GM21825 (cell line): ENCODE measurements around the gene KIAA1671.
"Not testable (repeated sequence)": the region's sequence is repeated elsewhere in the genome, so short reads cannot be mapped to it uniquely, and the experiment has no call there.

Experiments used
- ATAC-seq: cut with Tn5 transposase; IDR thresholded peaks from one replicate; pipeline ENCODE4 v1.9.1; 2021; ENCODE audit warnings: mild to moderate bottlenecking, moderate library complexity; ENCODE audit not compliant: unreplicated experiment

The KIAA1671 gene

GRCh38 chr22:25212337-25212736 lies 259.8 kb downstream of the KIAA1671 start:
- ATAC-seq, result no peak

- ATAC-seq, result no peak
These were observed 260.7 kb downstream of the KIAA1671 start for GRCh38 chr22:25213221-25213620.

DNA sequence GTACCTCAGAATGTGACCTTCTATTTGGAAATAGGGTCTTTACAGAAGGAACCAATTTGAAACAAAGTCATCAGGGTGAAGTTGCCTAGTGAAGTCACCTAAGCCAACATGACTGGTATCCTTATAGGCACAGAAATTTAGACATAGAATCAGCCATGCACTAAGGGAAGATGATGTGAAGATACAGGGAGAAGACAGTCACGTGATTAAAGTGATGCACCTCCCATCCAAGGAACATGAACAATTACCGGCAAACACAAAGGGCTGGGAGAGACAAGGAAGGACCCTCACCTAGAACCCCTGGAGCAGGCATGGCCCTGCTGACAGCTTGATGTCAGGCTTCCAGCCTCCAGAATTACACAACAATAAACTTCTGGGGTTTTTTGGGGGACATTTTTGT lies 263.7 kb downstream of the KIAA1671 start:
- no peak for ATAC-seq

DNA sequence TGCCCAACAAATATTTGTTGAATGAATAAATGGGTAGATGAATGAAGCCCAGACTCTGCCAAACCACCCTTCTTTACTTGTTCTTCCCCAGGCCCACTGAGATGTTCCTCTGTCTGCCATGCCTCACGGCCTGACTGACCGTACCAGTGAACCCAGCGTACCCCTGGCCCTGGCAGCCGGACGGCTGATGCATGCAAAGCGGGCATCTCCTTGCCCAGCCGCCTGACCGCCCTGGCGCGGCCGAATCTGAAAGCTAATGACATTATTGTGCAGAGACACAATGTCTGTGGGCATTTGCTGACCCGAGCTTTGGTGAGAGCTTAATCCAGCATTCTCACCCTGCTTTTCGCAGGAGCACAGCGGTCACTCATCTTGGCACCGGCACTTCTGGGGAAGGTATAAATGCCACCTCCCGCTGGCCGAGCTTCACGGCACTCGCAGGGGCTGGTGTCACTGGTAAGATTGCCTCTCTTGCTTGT lies 266.7 kb downstream of the KIAA1671 start, which contains the start of gene CRYBB2:
TSS of gene CRYBB2 (plus strand) at position 429 of the 479 bp plus-strand sequence. CDS start 1,791 bp downstream, outside the sequence.
- ATAC-seq, result no peak

GRCh38 chr22:25219948-25220442 lies 267.5 kb downstream of the KIAA1671 start:
- ATAC-seq, result no peak

- no peak for ATAC-seq
These were observed 269.3 kb downstream of the KIAA1671 start for GRCh38 chr22:25221790-25222189.

GRCh38 chr22:25223269-25223850 lies 270.8 kb downstream of the KIAA1671 start:
- ATAC-seq, result no peak

- ATAC-seq, result no peak
These were observed 276.3 kb downstream of the KIAA1671 start for GRCh38 chr22:25228822-25229221.

GRCh38 chr22:25230760-25231159 lies 278.2 kb downstream of the KIAA1671 start:
- not testable (repeated sequence) for ATAC-seq

DNA sequence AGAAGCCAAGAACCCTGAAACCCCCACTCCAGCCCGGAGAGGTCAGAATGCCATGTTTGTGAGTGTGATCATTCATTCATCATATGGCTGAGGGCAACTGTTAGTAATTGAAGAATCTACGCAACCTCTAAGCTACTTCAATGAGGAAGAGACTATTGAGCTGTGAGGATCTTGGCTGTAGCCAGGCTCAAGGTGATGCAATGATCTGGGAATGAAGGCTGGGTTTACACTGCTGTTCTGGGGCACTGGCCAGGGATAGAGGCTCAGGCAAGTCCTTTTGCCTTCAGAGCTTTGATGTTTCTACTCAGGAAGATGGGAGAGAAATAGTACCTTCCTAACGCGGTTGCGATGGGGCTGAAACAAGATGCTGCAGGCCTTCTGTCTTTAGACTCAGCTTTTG lies 279.8 kb downstream of the KIAA1671 start:
- no peak for ATAC-seq

- ATAC-seq, result not testable (repeated sequence)
These were observed 281.2 kb downstream of the KIAA1671 start for GRCh38 chr22:25233706-25234105.

DNA sequence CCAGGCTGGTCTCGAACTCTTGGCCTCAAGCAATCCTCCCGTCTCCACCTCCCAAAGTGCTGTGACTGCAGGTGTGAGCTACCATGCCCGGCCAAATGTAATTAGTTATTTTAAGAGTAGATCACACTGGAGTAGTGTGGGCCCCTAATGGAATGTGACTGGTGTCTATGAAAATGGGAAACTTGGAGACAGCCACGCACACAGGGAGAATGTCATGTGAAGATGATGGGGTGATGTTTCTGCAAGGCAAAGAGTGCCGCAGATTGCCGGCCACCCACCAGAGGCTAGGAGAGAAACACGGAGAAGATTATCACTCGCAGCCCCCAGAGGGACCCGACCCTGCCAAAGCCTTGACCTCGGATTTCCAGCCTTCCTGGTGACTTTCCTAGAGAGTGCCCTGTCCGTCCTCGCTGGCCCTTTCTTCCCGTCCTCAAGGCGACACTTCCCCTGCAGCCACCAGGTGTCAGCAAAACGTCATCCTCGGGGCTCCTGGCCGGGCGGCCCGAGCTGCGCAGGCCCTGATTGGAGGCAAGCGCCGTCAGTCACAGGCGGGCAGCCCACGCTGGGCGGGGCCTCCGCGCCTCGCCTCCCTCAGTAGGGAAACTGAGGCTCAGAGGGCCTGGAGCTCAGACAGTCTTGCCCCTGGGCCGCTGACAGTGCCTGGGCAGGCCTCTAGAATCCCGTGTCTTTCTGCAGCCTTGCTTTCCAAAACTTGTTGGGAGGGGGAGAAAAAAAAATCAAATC lies 283.2 kb downstream of the KIAA1671 start:
- peak; percentile 64 for ATAC-seq

- ATAC-seq, result no peak
These were observed 283.9 kb downstream of the KIAA1671 start for GRCh38 chr22:25236417-25236816.

- no peak for ATAC-seq
These were observed 285.0 kb downstream of the KIAA1671 start for GRCh38 chr22:25237503-25237902.

DNA sequence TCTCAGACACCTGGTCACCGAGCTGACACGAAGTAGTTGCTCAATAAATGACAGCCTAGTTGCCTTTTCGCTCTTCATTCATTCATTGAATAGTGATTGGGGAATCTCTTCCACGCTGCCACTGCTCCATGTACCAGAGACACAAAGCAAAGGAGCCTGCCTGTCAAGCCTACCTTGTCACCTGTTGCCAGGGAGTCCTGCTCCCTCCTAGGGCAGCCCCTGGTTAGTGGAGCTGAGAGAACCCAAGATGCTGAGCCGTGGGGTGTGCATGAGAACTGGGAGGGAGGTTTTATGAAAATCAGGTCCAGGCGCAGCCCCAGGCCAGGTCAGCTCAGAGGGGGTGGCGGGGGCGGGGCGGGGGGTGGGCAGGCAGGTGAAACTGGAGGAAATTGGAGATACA lies 285.5 kb downstream of the KIAA1671 start:
- ATAC-seq, result not testable (repeated sequence)
